ENCODE measurements around the gene GLI2. TPM values are rescaled to one million over a fixed set of nuclear protein-coding genes. Genes with fewer than 3 reads are reported as not detected.
A peak's percentile ranks its signal among the peaks of the same experiment; 100 is the strongest.

The GLI2 gene
- total RNA-seq, 4 donors from 2014 or later: 7.1 to 25.3 (median 11.8) TPM

- 2% methylated on average over 35 of the region's 48 CpGs for WGBS
- no peaks in the 10 kb centered on the region for H3K9me3 ChIP-seq
- intact Hi-C loops (cut with DNase I): loop anchor here (5.0 kb wide), 4 partner anchors 86 to 336 kb away; no protein-coding TSS in a partner anchor
- H3K4me3 ChIP-seq: peak overlapping the region; percentile 70 to 81 (median 74)
- no peaks in the 10 kb centered on the region for H3K36me3 ChIP-seq
- peaks cover 0 to 40% (median 0%) of the 10 kb centered on the region in 4 donors for H3K27me3 ChIP-seq
- H3K4me1 ChIP-seq: peaks cover 13 to 92% (median 84%) of the 10 kb centered on the region in 4 donors
- TF ChIP-seq POLR2AphosphoS5 (IDR thresholded peaks at IDR 0.05) (peak; percentile 51 to 75), POLR2A (IDR thresholded peaks at IDR 0.05; ENCODE audit: low read depth) (no peak), EP300 (IDR thresholded peaks at IDR 0.05) (no peak), CTCF (IDR thresholded peaks at IDR 0.05) (no peak)
- DNase-seq (ENCODE audit: extremely low spot score): peak; percentile 91
- H3K27ac ChIP-seq (replicated peaks in 1 of 4): peak overlapping the region; percentile 87 to 94 (median 92)
These were observed 1.1 kb downstream of the GLI2 start for GRCh38 chr2:120736624-120737339.

GRCh38 chr2:120737340-120738101 lies 1.9 kb downstream of the GLI2 start:
- Histone ChIP-seq H3K4me1 (peaks cover 16 to 94% (median 86%) of the 10 kb centered on the region in 4 donors), H3K27me3 (peaks cover 0 to 44% (median 0%) of the 10 kb centered on the region in 4 donors), H3K9me3 (no peaks in the 10 kb centered on the region), H3K4me3 (peak overlapping the region; percentile 70 to 81 (median 74)), H3K27ac (replicated peaks in 1 of 4) (peak overlapping the region; percentile 87 to 94 (median 92)), H3K36me3 (no peaks in the 10 kb centered on the region)
- intact Hi-C loops (cut with DNase I): loop anchor here (5.0 kb wide), 4 partner anchors 85 to 335 kb away; no protein-coding TSS in a partner anchor
- 8% methylated on average over 37 of the region's 37 CpGs for WGBS
- TF ChIP-seq POLR2AphosphoS5 (IDR thresholded peaks at IDR 0.05) (no peak), EP300 (IDR thresholded peaks at IDR 0.05) (no peak), CTCF (IDR thresholded peaks at IDR 0.05) (no peak), POLR2A (IDR thresholded peaks at IDR 0.05; ENCODE audit: low read depth) (no peak)
- DNase-seq (ENCODE audit: extremely low spot score): peak; percentile 92

GRCh38 chr2:120738117-120738516 lies 2.4 kb downstream of the GLI2 start:
- peak overlapping the region; percentile 70 to 81 (median 74) for H3K4me3 ChIP-seq
- peaks cover 16 to 88% (median 80%) of the 10 kb centered on the region in 4 donors for H3K4me1 ChIP-seq
- DNase-seq (ENCODE audit: extremely low spot score): no peak
- no peaks in the 10 kb centered on the region for H3K9me3 ChIP-seq
- TF ChIP-seq CTCF (IDR thresholded peaks at IDR 0.05) (no peak), POLR2A (IDR thresholded peaks at IDR 0.05; ENCODE audit: low read depth) (no peak), POLR2AphosphoS5 (IDR thresholded peaks at IDR 0.05) (no peak), EP300 (IDR thresholded peaks at IDR 0.05) (no peak)
- peak overlapping the region; percentile 87 to 94 (median 92) for H3K27ac ChIP-seq (replicated peaks in 1 of 4)
- intact Hi-C loops (cut with DNase I): loop anchor here (5.0 kb wide), 4 partner anchors 84 to 334 kb away; no protein-coding TSS in a partner anchor
- 66% methylated on average over 7 of the region's 7 CpGs for WGBS
- H3K27me3 ChIP-seq: peaks cover 0 to 44% (median 0%) of the 10 kb centered on the region in 4 donors
- no peaks in the 10 kb centered on the region for H3K36me3 ChIP-seq

- Histone ChIP-seq H3K27ac (replicated peaks in 1 of 4) (peak overlapping the region; percentile 87 to 94 (median 92)), H3K27me3 (peaks cover 0 to 49% (median 0%) of the 10 kb centered on the region in 4 donors)
- WGBS: 61% methylated on average over 8 of the region's 10 CpGs
These were observed 3.2 kb downstream of the GLI2 start for GRCh38 chr2:120738786-120739437.

More at GRCh38 chr2:120738786-120739437, 3.2 kb downstream of the GLI2 start:
- DNase-seq (ENCODE audit: extremely low spot score): peak; percentile 89
- TF ChIP-seq POLR2A (IDR thresholded peaks at IDR 0.05; ENCODE audit: low read depth) (no peak), POLR2AphosphoS5 (IDR thresholded peaks at IDR 0.05) (no peak), CTCF (IDR thresholded peaks at IDR 0.05) (no peak), EP300 (IDR thresholded peaks at IDR 0.05) (no peak)
- Histone ChIP-seq H3K9me3 (no peaks in the 10 kb centered on the region), H3K4me1 (peaks cover 16 to 80% (median 73%) of the 10 kb centered on the region in 4 donors), H3K4me3 (no peak overlapping the region), H3K36me3 (no peaks in the 10 kb centered on the region)
- intact Hi-C loops (cut with DNase I): loop anchor here (5.0 kb wide), 4 partner anchors 83 to 333 kb away; no protein-coding TSS in a partner anchor
